HG03175 (cell line): ENCODE results near the gene PARP9.
"Not testable (repeated sequence)": the region's sequence is repeated elsewhere in the genome, so short reads cannot be mapped to it uniquely, and the experiment has no call there.

ENCODE experiments used
- ATAC-seq: cut with Tn5 transposase; IDR thresholded peaks from one replicate; pipeline ENCODE4 v1.9.1; 2021; ENCODE audit warnings: mild to moderate bottlenecking, moderate library complexity; ENCODE audit not compliant: unreplicated experiment

The PARP9 gene

GRCh38 chr3:122523317-122523716 lies 40.8 kb downstream of the PARP9 start:
- ATAC-seq: no peak

GRCh38 chr3:122520861-122521260 lies 43.2 kb downstream of the PARP9 start:
- ATAC-seq: no peak

- ATAC-seq: no peak
Measured at GRCh38 chr3:122519693-122520092, 44.4 kb downstream of the PARP9 start.

GRCh38 chr3:122516846-122517360 lies 47.2 kb downstream of the PARP9 start:
- ATAC-seq: no peak

- ATAC-seq: no peak
Measured at GRCh38 chr3:122515870-122516269, 48.2 kb downstream of the PARP9 start.

- ATAC-seq: no peak
Measured at GRCh38 chr3:122515020-122515468, 49.1 kb downstream of the PARP9 start.

- peak; percentile 92 for ATAC-seq
Measured at GRCh38 chr3:122514123-122515019, 49.7 kb downstream of the PARP9 start, which contains the start of gene KPNA1. TSS of gene KPNA1 (minus strand) at chr3:122514939. CDS start at chr3:122496565, 18,374 bp downstream.

GRCh38 chr3:122513386-122514122 lies 50.5 kb downstream of the PARP9 start:
- no peak for ATAC-seq

GRCh38 chr3:122512284-122512683 lies 51.8 kb downstream of the PARP9 start:
- ATAC-seq: no peak

GRCh38 chr3:122510878-122511535 lies 53.1 kb downstream of the PARP9 start:
- no peak for ATAC-seq

GRCh38 chr3:122508944-122509343 lies 55.2 kb downstream of the PARP9 start:
- not testable (repeated sequence) for ATAC-seq

- no peak for ATAC-seq
Measured at GRCh38 chr3:122508135-122508914, 55.8 kb downstream of the PARP9 start.

GRCh38 chr3:122506450-122506849 lies 57.6 kb downstream of the PARP9 start:
- ATAC-seq: no peak

GRCh38 chr3:122505676-122506075 lies 58.4 kb downstream of the PARP9 start:
- ATAC-seq: no peak

GRCh38 chr3:122502941-122503340 lies 61.2 kb downstream of the PARP9 start:
- ATAC-seq: no peak

GRCh38 chr3:122502139-122502538 lies 62.0 kb downstream of the PARP9 start:
- no peak for ATAC-seq

- not testable (repeated sequence) for ATAC-seq
Measured at GRCh38 chr3:122500964-122501363, 63.1 kb downstream of the PARP9 start.

- ATAC-seq: no peak
Measured at GRCh38 chr3:122498152-122498551, 65.9 kb downstream of the PARP9 start.

GRCh38 chr3:122497425-122497824 lies 66.7 kb downstream of the PARP9 start:
- peak; percentile 94 for ATAC-seq

- no peak for ATAC-seq
Measured at GRCh38 chr3:122496508-122496907, 67.6 kb downstream of the PARP9 start.
